Endothelial cell of umbilical vein (primary cell): ENCODE data around the gene RRAS. TPM values are rescaled to one million over a fixed set of nuclear protein-coding genes. Genes with fewer than 3 reads are reported as not detected.
"Not testable (repeated sequence)": the region's sequence is repeated elsewhere in the genome, so short reads cannot be mapped to it uniquely, and the experiment has no call there.

Source experiments
- BruUV-seq: library from RNA; stranded (reverse); fragments of 400-500 nt; replicated peaks from 2 replicates; lab custom pipeline; 2021; lab: Mats Ljungman, UMichigan
- CTCF ChIA-PET: fragments of 300-600, 350-600 bp; sonication (Branson Sonifier 250); formaldehyde crosslinking; loops from one replicate; lab custom pipeline; 2021; ENCODE audit warnings: antibody characterized with exemption, inconsistent platforms; lab: Charles Lee
- POLR2A ChIA-PET: fragments of 300-600, 350-600 bp; sonication (Branson Sonifier 250); formaldehyde crosslinking; loops from one replicate; lab custom pipeline; 2021; ENCODE audit warnings: antibody characterized with exemption, inconsistent platforms; lab: Charles Lee
- DNase-seq: peaks from one replicate; pipeline ENCODE4 v3.0.0-alpha.2; 2011; ENCODE audit warnings: low read depth, low spot score
- FAIRE-seq: peaks from 2 replicates; lab custom pipeline; 2011; peaks lifted over from hg19 to GRCh38; lab: Jason Lieb, UNC
- H2AFZ ChIP-seq: 2 replicates; pipeline ENCODE4 v1.6.0; 2012; ENCODE audit warnings: low read depth, low read length, control low read depth, inconsistent platforms
- H3K27ac ChIP-seq: 2 replicates; pipeline ENCODE4 v1.5.1; 2011; ENCODE audit warnings: low read depth, mild to moderate bottlenecking, control low read depth, low read length, moderate library complexity; ENCODE audit not compliant: insufficient read depth
- H3K27me3 ChIP-seq, 2 experiments: 2 replicates each; pipeline versions ENCODE4 v1.6.0 to v1.6.1; 2011; ENCODE audit warnings: low read length in 2 of 2, mixed read lengths in 1 of 2; ENCODE audit not compliant: control insufficient read depth in 2 of 2, insufficient read depth in 2 of 2
- H3K36me3 ChIP-seq, 2 experiments: 2 replicates in 1 of 2; 3 replicates in 1 of 2; pipeline ENCODE4 v1.5.1; 2011; ENCODE audit warnings: low read length in 2 of 2, mild to moderate bottlenecking in 1 of 2, moderate library complexity in 1 of 2; ENCODE audit not compliant: control insufficient read depth in 2 of 2, insufficient read depth in 2 of 2; ENCODE audit errors: extremely low read depth in 1 of 2
- H3K4me1 ChIP-seq: 3 replicates; pipeline ENCODE4 v1.5.1; 2011; ENCODE audit warnings: mild to moderate bottlenecking, low read length; ENCODE audit not compliant: control insufficient read depth, insufficient read depth; ENCODE audit errors: extremely low read depth
- H3K4me2 ChIP-seq: 2 replicates; pipeline ENCODE4 v1.6.1; 2011; ENCODE audit warnings: low read length, control low read depth, mixed read lengths; ENCODE audit not compliant: insufficient read depth
- H3K4me3 ChIP-seq, 3 experiments: fragments of 200-600 bp in 1 of 3; sonication (generic), shearing (Covaris generic) in 1 of 3; replicated peaks in 1 of 3; 2 replicates each; pipeline ENCODE4 v1.5.1; 2011 to 2016; ENCODE audit warnings: control low read depth in 3 of 3, low read length in 3 of 3, mild to moderate bottlenecking in 2 of 3, inconsistent platforms in 1 of 3, low read depth in 1 of 3, moderate library complexity in 1 of 3; ENCODE audit not compliant: insufficient read depth in 1 of 3
- H3K79me2 ChIP-seq: 2 replicates; pipeline ENCODE4 v1.6.0; 2012; ENCODE audit warnings: low read length, inconsistent platforms; ENCODE audit not compliant: control insufficient read depth, insufficient read depth
- H3K9ac ChIP-seq: replicated peaks from 2 replicates; pipeline ENCODE3; 2011; ENCODE audit warnings: low read length, control low read depth; ENCODE audit not compliant: insufficient read depth; ENCODE audit errors: extremely low read depth
- H3K9me1 ChIP-seq: replicated peaks from 3 replicates; pipeline ENCODE4 v1.6.0; 2011; ENCODE audit warnings: mild to moderate bottlenecking, low read length; ENCODE audit not compliant: control insufficient read depth, insufficient read depth; ENCODE audit errors: extremely low read depth
- H3K9me3 ChIP-seq: replicated peaks from 2 replicates; pipeline ENCODE4 v1.5.1; 2012; ENCODE audit warnings: low read length, inconsistent platforms; ENCODE audit not compliant: control insufficient read depth, insufficient read depth
- H4K20me1 ChIP-seq: replicated peaks from 2 replicates; pipeline ENCODE3; 2011; ENCODE audit warnings: mild to moderate bottlenecking, low read length; ENCODE audit not compliant: control insufficient read depth, insufficient read depth; ENCODE audit errors: extremely low read depth
- EZH2 ChIP-seq: IDR thresholded peaks from 2 replicates; pipeline ENCODE4 v1.6.1; 2012; ENCODE audit warnings: borderline replicate concordance, low read depth, mild to moderate bottlenecking, moderate library complexity, low read length, inconsistent platforms; ENCODE audit not compliant: severe bottlenecking
- FOS ChIP-seq: IDR thresholded peaks from 2 replicates; pipeline ENCODE4 v1.6.1; 2011; ENCODE audit warnings: mild to moderate bottlenecking, low read length, moderate library complexity, borderline replicate concordance; ENCODE audit not compliant: insufficient read depth
- GATA2 ChIP-seq: IDR thresholded peaks from 2 replicates; pipeline ENCODE4 v1.7.0; 2011; ENCODE audit warnings: low read depth, mild to moderate bottlenecking, moderate library complexity, mixed read lengths, low read length; ENCODE audit not compliant: insufficient read length, insufficient read depth
- JUN ChIP-seq: IDR thresholded peaks from 2 replicates; pipeline ENCODE4 v1.6.1; 2011; ENCODE audit warnings: borderline replicate concordance, low read depth; ENCODE audit not compliant: insufficient read length, insufficient read depth
- MYC ChIP-seq: IDR thresholded peaks from one replicate; pipeline ENCODE4 v1.6.1; 2011; ENCODE audit warnings: mild to moderate bottlenecking, low read depth, low read length
- POLR2A ChIP-seq: IDR thresholded peaks from 2 replicates; pipeline ENCODE4 v1.6.1; 2012; ENCODE audit warnings: low read depth, mild to moderate bottlenecking, control low read depth, low read length
- POLR2AphosphoS5 ChIP-seq: IDR thresholded peaks from 2 replicates; pipeline ENCODE4 v1.6.1; 2012; ENCODE audit warnings: low read depth, mild to moderate bottlenecking, control low read depth, low read length, moderate library complexity; ENCODE audit not compliant: insufficient read depth
- dilution Hi-C: fragments of 300-500 bp; cut with MboI; formaldehyde crosslinking; loops from one replicate; pipeline ENCODE4 v1.15.0; 2019; ENCODE audit warnings: low sequenced_read_pairs; ENCODE audit not compliant: extremely low pct_ligation_motif_present
- intact Hi-C: fragments of 100-400 bp; cut with micrococcal nuclease; formaldehyde crosslinking; loops from one replicate; pipeline ENCODE4 v1.10.0; 2022
- polyA plus RNA-seq, 4 experiments: library from polyadenylated mRNA; depleted of rRNA in 3 of 4; stranded (reverse) in 3 of 4; unstranded in 1 of 4; fragments of >200 nt; gene quantifications; 2 replicates each; pipeline versions ENCODE4 v1.2.1 to v1.2.3, GENCODE V29; 2011 to 2012; ENCODE audit warnings: missing spikeins in 1 of 4
- total RNA-seq: library from RNA; stranded (reverse); gene quantifications from 2 replicates; pipeline ENCODE4 v1.2.3, GENCODE V29; 2021
- TF ChIP-seq, protein P1 (sequence below), 2 donors: IDR thresholded peaks; 1 replicate in 1 of 2; 2 replicates in 1 of 2; pipeline ENCODE4 v1.5.1; 2011; ENCODE audit warnings: low read length in 2 of 2, mild to moderate bottlenecking in 2 of 2, moderate library complexity in 2 of 2, control low read depth in 1 of 2, inconsistent platforms in 1 of 2, low read depth in 1 of 2; ENCODE audit not compliant: insufficient read depth in 1 of 2; ENCODE audit errors: extremely low read depth in 1 of 2
- TF ChIP-seq, protein P2 (sequence below): IDR thresholded peaks from 2 replicates; pipeline ENCODE4 v1.6.1; 2011; ENCODE audit not compliant: insufficient read depth, insufficient read length

RRAS gene
- total and polyA plus RNA-seq, 2 donors (not counting 3 experiments of a cell fraction or from before 2014, with no cell fraction given) = 89.5 to 250 TPM

DNA sequence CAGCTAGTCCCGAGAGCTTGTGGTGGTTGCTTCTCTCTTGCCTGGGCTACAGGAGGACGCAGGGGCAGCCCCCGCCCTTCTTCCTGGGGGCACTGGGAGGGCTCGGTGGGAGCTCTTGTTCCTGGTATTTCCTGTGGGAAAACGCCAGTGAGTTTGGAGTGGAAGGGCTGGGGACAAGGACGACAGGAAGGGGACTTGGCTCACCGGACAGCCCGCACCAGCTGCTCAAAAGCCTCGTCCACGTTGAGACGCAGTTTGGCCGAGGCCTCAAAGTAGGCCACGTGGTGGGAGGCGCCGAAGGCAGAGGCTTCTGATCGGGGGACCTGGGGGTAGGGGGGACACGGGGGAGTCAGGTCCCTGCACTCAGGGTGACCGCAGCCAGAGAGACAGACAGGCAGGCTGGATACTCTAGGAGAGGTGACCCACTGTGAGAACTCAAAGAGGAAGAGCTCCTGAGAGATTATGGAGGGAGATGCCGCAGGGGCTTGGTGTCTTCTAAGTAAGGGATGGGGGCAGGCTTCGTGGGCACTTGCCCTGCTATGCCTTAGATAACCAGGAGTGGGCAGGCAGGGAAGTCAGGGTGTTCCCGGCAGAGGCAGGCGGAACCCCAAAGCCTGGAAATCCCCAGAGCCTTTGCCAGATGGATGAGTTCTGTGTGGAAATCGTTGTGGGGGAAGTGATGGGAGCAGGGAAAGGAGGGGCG, 4.3 kb downstream of the RRAS start:
- Histone ChIP-seq H3K27me3 (no peaks in the 10 kb centered on the region), H3K9ac (no peak overlapping the region), H3K36me3 (peaks cover 0 to 2% of the 10 kb centered on the region in 2 experiments), H3K4me2 (no peak overlapping the region), H4K20me1 (no peaks in the 10 kb centered on the region), H3K9me3 (no peaks in the 10 kb centered on the region), H3K27ac (no peak overlapping the region), H3K79me2 (peaks cover 14% of the 10 kb centered on the region), H3K4me1 (peaks cover 21% of the 10 kb centered on the region), H3K9me1 (no peaks in the 10 kb centered on the region), H2AFZ (no peak overlapping the region), H3K4me3 (no peak overlapping the region)
- FAIRE-seq = no peak
- TF ChIP-seq, protein P1, sequence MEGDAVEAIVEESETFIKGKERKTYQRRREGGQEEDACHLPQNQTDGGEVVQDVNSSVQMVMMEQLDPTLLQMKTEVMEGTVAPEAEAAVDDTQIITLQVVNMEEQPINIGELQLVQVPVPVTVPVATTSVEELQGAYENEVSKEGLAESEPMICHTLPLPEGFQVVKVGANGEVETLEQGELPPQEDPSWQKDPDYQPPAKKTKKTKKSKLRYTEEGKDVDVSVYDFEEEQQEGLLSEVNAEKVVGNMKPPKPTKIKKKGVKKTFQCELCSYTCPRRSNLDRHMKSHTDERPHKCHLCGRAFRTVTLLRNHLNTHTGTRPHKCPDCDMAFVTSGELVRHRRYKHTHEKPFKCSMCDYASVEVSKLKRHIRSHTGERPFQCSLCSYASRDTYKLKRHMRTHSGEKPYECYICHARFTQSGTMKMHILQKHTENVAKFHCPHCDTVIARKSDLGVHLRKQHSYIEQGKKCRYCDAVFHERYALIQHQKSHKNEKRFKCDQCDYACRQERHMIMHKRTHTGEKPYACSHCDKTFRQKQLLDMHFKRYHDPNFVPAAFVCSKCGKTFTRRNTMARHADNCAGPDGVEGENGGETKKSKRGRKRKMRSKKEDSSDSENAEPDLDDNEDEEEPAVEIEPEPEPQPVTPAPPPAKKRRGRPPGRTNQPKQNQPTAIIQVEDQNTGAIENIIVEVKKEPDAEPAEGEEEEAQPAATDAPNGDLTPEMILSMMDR (IDR thresholded peaks at IDR 0.05; ENCODE audit: extremely low read depth in 1 of 2, insufficient read depth in 1 of 2, low read depth in 1 of 2, low read length in 2 of 2) = no peak
- TF ChIP-seq EZH2 (no peak), GATA2 (no peak), JUN (no peak), FOS (no peak), POLR2AphosphoS5 (no peak), MYC (no peak), POLR2A (no peak)
- TF ChIP-seq, protein P2, sequence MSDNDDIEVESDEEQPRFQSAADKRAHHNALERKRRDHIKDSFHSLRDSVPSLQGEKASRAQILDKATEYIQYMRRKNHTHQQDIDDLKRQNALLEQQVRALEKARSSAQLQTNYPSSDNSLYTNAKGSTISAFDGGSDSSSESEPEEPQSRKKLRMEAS = no peak
- dilution Hi-C loops = no loop called here
- intact Hi-C loops = no loop called here
- ChIA-PET POLR2A (no interaction called here), CTCF (no interaction called here)
- no peak for DNase-seq
- no TSS peak for BruUV-seq

DNA sequence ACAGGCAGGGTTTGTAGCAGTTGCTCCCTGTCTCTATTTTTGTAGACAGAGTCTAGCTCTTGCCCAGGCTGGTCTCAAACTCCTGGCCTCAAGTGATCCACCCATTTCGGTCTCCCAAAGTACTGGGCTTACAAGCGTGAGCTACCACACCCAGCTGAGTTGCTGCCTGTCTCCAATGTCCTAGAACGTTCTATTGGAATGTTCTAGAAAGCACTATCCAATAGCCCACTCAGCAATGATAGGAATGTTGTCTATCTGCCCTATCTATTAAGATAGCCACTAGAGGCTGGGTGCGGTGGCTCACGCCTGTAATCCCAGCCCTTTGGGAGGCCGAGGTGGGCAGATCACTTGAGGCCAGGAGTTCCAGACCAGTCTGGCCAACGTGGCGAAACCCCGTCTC, 6.7 kb downstream of the RRAS start:
- H2AFZ ChIP-seq, H3K27ac ChIP-seq, intact Hi-C loops, H3K9me3 ChIP-seq, H3K79me2 ChIP-seq, DNase-seq, CTCF ChIA-PET, BruUV-seq, H4K20me1 ChIP-seq, H3K4me3 ChIP-seq, FAIRE-seq, H3K4me2 ChIP-seq, POLR2A ChIA-PET, H3K9me1 ChIP-seq, H3K36me3 ChIP-seq, dilution Hi-C loops, H3K9ac ChIP-seq, H3K27me3 ChIP-seq: not testable (repeated sequence)
- H3K4me1 ChIP-seq = peaks cover 17% of the 10 kb centered on the region
